Hepatocyte (in vitro differentiated cells): ENCODE results near the gene DNAJA3.

ENCODE experiments used
- CTCF ChIP-seq: fragments of 200-600 bp; sonication (generic); IDR thresholded peaks from 2 replicates; pipeline ENCODE4 v1.5.1; 2016; ENCODE audit warnings: antibody characterized with exemption, mild to moderate bottlenecking; ENCODE audit not compliant: poor library complexity
- EZH2 ChIP-seq: fragments of 200-600 bp; sonication (generic); IDR thresholded peaks from 2 replicates; pipeline ENCODE4 v1.6.1; 2016; ENCODE audit warnings: antibody characterized with exemption, mild to moderate bottlenecking, borderline replicate concordance
- EZH2phosphoT487 ChIP-seq: fragments of 200-600 bp; sonication (generic); IDR thresholded peaks from one replicate; pipeline ENCODE4 v1.6.1; 2018; ENCODE audit warnings: antibody characterized with exemption, mild to moderate bottlenecking, low read depth, moderate library complexity; ENCODE audit not compliant: unreplicated experiment, severe bottlenecking

GRCh38 chr16:4468972-4469371 is 43.3 kb downstream of the DNAJA3 start:
- TF ChIP-seq CTCF: no peak
- no peak for TF ChIP-seq EZH2phosphoT487
- no peak for TF ChIP-seq EZH2
